Measurements from ENCODE around the gene LRRC23. TPM values are rescaled to one million over a fixed set of nuclear protein-coding genes. Genes with fewer than 3 reads are reported as not detected.

LRRC23 gene
- total RNA-seq, 1 experiment from 2014 or later, result 8.0 TPM

DNA sequence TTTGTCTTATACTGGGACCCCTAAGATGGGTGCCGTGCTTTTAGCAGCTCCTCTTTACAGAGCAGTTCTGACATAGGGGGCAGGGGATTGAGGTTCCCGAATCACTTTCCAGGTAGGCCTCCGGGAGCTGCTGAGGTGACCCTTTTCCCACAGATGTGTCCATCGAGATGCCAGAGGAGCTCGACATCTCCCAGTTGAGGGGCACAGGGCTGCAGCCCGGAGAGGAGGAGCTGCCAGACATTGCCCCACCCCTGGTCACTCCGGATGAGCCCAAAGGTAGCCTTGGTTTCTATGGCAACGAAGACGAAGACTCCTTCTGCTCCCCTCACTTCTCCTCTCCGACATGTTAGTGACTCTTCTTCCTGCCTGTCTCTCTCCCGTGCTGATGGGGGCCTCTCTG lies 41.6 kb upstream of the LRRC23 start:
- CTCF ChIA-PET, result interaction anchor here (0.7 kb wide), 1 partner anchor 10 kb away, joined by 3 read pairs; the partner anchor contains the start of gene SPSB2
- Histone ChIP-seq H3K4me3 (replicated peaks in 1 of 2; ENCODE audit: low read depth in 1 of 2, low read length in 2 of 2) (no peak overlapping the region), H3K4me1 (ENCODE audit: control insufficient read depth in 1 of 2, insufficient read depth in 2 of 2, low read length in 2 of 2) (peaks cover 11 to 18% of the 10 kb centered on the region in 2 experiments), H3K27me3 (ENCODE audit: insufficient read depth, low read length) (no peaks in the 10 kb centered on the region), H3K4me2 (ENCODE audit: low read length) (no peak overlapping the region), H3K9me3 (ENCODE audit: control insufficient read depth in 1 of 2, insufficient read depth in 1 of 2, low read depth in 1 of 2, low read length in 2 of 2) (no peaks in the 10 kb centered on the region), H3K9me2 (ENCODE audit: insufficient read depth) (no peaks in the 10 kb centered on the region), H3K9ac (ENCODE audit: low read length) (no peak overlapping the region), H3K36me3 (ENCODE audit: control insufficient read depth in 1 of 2, insufficient read depth in 2 of 2, low read length in 2 of 2) (peaks cover 46 to 49% of the 10 kb centered on the region in 2 experiments), H3K27ac (ENCODE audit: low read depth, low read length) (no peak overlapping the region), H2AFZ (ENCODE audit: low read depth, low read length, poor library complexity, severe bottlenecking) (no peak overlapping the region), H4K20me1 (ENCODE audit: insufficient read depth) (no peaks in the 10 kb centered on the region; the same call in 1 of the 2 replicates), H3K79me2 (ENCODE audit: insufficient read depth, low read length) (peaks cover 10% of the 10 kb centered on the region)
- DNase-seq (ENCODE audit: low read depth, low spot score), result no peak
- POLR2A ChIA-PET, result interaction anchor here (1.2 kb wide), 1 partner anchor 11 kb away, joined by 9 read pairs; the partner anchor contains the start of genes CDCA3 and USP5
- no peak for ATAC-seq
- no TSS peak for BruUV-seq (replicated peaks)
- TF ChIP-seq, protein P1, sequence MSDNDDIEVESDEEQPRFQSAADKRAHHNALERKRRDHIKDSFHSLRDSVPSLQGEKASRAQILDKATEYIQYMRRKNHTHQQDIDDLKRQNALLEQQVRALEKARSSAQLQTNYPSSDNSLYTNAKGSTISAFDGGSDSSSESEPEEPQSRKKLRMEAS (IDR thresholded peaks at IDR 0.05), result no peak
- intact Hi-C loops (cut with micrococcal nuclease), result no loop called here
- RAD21 ChIA-PET (ENCODE audit: low non-redundant PET in 1 of 2, low total read pairs in 2 of 2, uncharacterized antibody in 2 of 2, unreplicated experiment in 2 of 2), result no interaction called here

DNA sequence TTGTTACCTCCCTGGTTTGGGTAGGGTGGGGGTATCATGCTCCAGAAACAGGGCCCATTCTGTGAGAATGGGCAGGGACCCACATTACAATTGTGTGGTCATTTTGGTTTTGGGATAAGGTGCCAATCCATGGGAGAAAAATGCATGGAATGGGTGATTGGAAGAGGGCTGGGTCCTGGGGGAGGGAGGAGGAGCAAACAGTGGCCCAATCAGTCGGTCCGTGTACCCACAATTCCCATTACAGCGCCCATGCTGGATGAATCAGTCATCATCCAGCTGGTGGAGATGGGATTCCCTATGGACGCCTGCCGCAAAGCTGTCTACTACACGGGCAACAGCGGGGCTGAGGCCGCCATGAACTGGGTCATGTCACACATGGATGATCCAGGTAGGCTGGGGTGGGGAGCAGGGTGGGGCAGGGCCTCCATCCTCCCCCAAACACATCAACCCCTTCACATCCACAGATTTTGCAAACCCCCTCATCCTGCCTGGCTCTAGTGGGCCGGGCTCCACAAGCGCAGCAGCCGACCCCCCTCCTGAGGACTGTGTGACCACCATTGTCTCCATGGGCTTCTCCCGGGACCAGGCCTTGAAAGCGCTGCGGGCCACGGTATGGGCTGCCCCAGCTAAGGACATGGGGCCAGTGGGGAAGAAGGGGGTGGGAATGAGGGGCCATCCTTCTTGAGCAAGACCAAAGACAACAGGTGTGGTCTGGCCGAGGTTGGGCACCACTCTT lies 40.9 kb upstream of the LRRC23 start:
- ChIA-PET POLR2A (interaction anchor here (1.2 to 10.9 kb wide), 3 partner anchors 11 to 330 kb away, joined by 4 to 186 read pairs (median 9); partner anchors contain the start of genes CDCA3, GAPDH and USP5), CTCF (no interaction called here), RAD21 (ENCODE audit: low non-redundant PET in 1 of 2, low total read pairs in 2 of 2, uncharacterized antibody in 2 of 2, unreplicated experiment in 2 of 2) (no interaction called here)
- Histone ChIP-seq H3K9me2 (ENCODE audit: insufficient read depth) (no peaks in the 10 kb centered on the region), H4K20me1 (ENCODE audit: insufficient read depth) (peaks cover 1% of the 10 kb centered on the region; the same call in 1 of the 2 replicates), H3K4me3 (replicated peaks in 1 of 2; ENCODE audit: low read depth in 1 of 2, low read length in 2 of 2) (no peak overlapping the region), H3K79me2 (ENCODE audit: insufficient read depth, low read length) (peaks cover 17% of the 10 kb centered on the region), H3K27me3 (ENCODE audit: insufficient read depth, low read length) (no peaks in the 10 kb centered on the region), H3K27ac (ENCODE audit: low read depth, low read length) (no peak overlapping the region), H3K9me3 (ENCODE audit: control insufficient read depth in 1 of 2, insufficient read depth in 1 of 2, low read depth in 1 of 2, low read length in 2 of 2) (no peaks in the 10 kb centered on the region), H3K36me3 (ENCODE audit: control insufficient read depth in 1 of 2, insufficient read depth in 2 of 2, low read length in 2 of 2) (peaks cover 41 to 49% of the 10 kb centered on the region in 2 experiments), H3K4me2 (ENCODE audit: low read length) (no peak overlapping the region), H3K9ac (ENCODE audit: low read length) (no peak overlapping the region), H2AFZ (ENCODE audit: low read depth, low read length, poor library complexity, severe bottlenecking) (no peak overlapping the region), H3K4me1 (ENCODE audit: control insufficient read depth in 1 of 2, insufficient read depth in 2 of 2, low read length in 2 of 2) (peaks cover 13 to 22% of the 10 kb centered on the region in 2 experiments)
- no peak for DNase-seq (ENCODE audit: low read depth, low spot score)
- intact Hi-C loops (cut with micrococcal nuclease), result no loop called here
- no TSS peak for BruUV-seq (replicated peaks)
- no peak for ATAC-seq
- TF ChIP-seq EZH2phosphoT487 (IDR thresholded peaks at IDR 0.05; ENCODE audit: borderline replicate concordance) (no peak), ZNF274 (IDR thresholded peaks at IDR 0.05; ENCODE audit: low read depth, low read length) (no peak), JUND (IDR thresholded peaks at IDR 0.05) (no peak), EZH2 (IDR thresholded peaks at IDR 0.05) (no peak), ELF1 (IDR thresholded peaks at IDR 0.05; ENCODE audit: borderline replicate concordance, low read depth) (no peak), FOSL1 (IDR thresholded peaks at IDR 0.05; ENCODE audit: low read depth) (no peak)
- TF ChIP-seq, protein P2, sequence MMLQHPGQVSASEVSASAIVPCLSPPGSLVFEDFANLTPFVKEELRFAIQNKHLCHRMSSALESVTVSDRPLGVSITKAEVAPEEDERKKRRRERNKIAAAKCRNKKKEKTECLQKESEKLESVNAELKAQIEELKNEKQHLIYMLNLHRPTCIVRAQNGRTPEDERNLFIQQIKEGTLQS (IDR thresholded peaks at IDR 0.05), result no peak
- TF ChIP-seq, protein P3, sequence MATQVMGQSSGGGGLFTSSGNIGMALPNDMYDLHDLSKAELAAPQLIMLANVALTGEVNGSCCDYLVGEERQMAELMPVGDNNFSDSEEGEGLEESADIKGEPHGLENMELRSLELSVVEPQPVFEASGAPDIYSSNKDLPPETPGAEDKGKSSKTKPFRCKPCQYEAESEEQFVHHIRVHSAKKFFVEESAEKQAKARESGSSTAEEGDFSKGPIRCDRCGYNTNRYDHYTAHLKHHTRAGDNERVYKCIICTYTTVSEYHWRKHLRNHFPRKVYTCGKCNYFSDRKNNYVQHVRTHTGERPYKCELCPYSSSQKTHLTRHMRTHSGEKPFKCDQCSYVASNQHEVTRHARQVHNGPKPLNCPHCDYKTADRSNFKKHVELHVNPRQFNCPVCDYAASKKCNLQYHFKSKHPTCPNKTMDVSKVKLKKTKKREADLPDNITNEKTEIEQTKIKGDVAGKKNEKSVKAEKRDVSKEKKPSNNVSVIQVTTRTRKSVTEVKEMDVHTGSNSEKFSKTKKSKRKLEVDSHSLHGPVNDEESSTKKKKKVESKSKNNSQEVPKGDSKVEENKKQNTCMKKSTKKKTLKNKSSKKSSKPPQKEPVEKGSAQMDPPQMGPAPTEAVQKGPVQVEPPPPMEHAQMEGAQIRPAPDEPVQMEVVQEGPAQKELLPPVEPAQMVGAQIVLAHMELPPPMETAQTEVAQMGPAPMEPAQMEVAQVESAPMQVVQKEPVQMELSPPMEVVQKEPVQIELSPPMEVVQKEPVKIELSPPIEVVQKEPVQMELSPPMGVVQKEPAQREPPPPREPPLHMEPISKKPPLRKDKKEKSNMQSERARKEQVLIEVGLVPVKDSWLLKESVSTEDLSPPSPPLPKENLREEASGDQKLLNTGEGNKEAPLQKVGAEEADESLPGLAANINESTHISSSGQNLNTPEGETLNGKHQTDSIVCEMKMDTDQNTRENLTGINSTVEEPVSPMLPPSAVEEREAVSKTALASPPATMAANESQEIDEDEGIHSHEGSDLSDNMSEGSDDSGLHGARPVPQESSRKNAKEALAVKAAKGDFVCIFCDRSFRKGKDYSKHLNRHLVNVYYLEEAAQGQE (IDR thresholded peaks at IDR 0.05; ENCODE audit: low read depth), result no peak

Measured in HCT116 (cell line).